Stimulated activated CD4-positive, alpha-beta T cell treated with anti-CD3 and anti-CD28 coated beads, Interleukin-12 subunit alpha, Interleukin-12 subunit beta, amount 100 ng/mL, for 4 hours (primary cell): Measurements from ENCODE around the gene BIN1.

ENCODE experiments used
- DNase-seq: peaks from one replicate; pipeline ENCODE4 v3.0.0-alpha.2; 2020

The BIN1 gene

GRCh38 chr2:127088706-127089105 is 18.2 kb downstream of the BIN1 start:
- DNase-seq = no peak

DNA sequence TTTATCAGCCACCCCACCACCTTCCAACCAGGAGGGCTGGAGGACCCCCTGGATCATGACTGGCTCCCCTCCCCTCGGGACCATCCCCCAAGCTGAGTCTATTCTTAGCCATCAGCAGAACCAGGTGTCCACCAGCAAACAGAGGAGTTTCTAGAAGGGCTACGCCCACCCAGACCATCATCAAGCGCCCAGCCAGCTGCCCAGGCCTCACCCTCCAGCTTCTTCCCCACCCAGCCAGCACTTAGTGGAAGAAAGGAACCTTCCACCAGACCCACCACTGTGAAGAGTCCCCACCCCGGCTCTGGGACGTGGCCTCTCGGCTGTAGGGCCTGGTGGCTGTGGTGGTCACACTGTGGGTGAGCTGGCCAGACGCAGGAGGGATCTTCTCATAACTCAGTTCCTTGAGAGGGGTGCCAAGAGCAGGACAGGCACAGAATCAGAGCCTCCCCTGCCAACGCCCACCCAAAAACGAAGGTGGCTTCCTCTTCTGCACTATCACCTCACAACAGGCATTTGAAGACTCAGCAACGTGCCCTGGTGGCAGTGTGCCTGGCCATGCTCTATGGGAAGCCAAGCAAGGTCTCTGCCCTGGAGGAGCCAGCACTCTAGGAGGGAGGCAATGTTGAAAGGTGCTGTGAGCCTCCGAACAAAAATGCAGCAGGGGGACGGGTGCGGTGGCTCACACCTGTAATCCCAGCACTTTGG is 19.0 kb downstream of the BIN1 start:
- DNase-seq = no peak

DNA sequence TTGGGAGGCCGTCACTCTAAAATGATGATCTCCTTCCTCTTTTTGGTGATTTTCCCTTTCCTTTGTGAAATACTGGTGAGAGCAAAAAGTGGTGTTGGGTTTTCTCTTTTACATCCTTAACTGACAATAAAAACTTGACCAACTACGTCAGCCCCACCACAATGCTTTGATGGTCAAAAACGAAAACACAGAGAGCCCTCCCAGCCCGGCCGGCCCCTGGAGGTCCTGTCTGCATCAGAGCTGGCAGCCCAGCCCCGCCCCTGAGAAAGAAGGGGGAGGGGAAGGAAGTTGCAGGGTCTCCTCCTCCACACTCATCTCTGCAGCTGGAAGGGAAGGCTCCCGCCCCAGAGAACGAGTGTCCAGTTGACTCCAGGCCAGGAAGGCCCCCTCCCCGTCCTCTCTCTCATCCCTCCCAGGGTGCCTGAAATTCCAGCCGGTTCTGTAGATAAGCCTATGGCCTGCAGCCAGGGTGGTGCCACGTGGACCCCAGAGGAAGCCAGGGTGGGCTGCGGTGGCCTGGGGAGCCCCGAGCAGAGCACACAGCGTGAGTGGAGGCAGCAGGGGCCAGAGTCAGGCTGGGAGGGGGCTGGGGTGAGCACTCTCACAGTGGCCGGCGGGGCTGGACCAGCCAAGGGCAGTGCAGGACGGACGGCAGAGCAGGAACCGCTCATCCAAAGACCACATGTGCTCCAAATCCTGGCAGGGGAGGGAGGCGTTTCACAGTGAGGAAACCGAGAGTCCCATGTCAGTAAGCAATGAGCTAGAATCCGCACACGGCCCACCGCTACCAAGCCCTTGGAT is 19.8 kb downstream of the BIN1 start:
- no peak for DNase-seq

DNA sequence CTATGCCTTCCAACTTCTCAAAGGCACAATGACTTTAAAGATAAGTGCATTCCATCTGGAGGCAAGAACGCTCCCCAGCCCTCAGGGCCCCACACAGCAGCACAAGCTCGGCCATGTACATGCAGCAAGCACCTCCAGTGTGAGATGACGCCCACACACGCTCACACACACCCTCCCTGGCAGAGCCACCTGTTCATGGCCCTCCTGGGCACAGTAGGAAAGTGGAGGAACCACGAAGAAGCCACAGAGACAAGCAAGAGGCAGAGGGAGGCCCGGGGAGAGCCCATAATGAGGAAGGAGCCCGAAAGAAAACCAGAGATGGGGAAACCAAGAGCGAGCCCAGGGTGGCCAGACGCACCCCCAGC is 21.7 kb downstream of the BIN1 start:
- DNase-seq = no peak

DNA sequence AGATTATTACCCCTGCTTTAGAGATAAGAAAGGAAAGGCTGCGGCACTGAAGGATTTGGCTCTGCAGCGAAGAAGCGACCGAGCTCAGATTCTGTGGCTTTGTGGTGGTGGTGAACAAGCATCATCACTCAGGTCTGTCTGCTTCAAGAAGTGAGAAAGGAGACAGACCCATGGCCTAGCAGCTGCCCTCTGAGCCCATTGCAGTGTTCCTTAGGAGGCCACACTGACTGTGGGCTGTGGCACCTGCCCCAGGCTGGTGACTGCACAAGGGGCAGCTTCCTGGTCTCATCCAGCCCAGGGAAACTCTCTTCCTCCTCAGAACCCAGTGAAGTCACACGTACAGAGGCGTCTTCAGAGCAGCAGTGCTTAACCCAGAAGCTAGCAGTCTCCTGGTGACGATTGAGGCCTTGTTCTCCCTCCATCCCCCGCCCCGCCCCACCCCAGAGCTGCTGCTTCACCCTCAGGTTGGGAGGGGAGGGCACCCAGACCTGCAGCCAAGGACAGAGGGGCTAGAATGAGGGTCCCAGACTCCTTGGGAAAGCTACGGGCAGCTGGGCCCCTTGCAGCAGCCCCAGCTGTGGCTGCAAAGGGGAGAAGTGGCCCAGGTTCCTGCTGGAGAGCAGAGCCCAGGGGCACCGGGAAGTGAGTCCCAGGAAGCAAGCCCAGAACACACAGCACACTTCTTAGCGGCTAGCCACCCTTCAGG is 22.2 kb downstream of the BIN1 start:
- DNase-seq = no peak

DNA sequence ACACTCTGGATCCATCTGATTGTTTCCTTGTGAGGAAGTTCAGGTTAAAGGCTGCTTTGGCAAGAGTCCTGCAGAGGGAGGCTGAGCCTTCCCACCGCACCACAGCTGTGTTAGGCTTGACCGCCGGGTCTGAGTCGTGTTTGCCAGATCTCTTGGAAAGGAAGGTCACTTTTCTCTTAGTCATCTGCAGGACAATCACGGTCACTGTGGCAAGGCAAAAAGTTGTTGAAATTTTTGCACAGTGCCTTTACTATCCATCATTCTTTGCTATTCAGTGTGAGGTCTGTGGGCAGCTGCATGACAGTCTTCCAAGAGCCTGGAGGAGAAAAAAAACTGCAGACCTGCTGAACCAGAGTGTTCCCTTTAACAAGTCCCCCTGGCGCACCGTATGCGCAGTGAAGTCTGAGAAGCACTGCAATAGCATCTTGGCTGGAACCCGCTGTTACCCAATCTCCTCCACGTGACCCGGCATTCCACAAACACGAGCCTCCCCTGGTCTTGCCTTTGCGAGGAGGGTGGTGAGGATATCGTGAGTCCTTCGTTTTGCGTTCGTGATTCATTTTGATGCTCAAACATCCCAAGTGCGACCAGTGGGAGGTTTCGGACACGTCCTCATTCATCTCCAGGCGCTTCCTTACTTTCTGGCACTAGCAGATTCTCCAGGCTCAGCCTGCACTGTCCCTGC is 23.0 kb downstream of the BIN1 start:
- DNase-seq = no peak

DNA sequence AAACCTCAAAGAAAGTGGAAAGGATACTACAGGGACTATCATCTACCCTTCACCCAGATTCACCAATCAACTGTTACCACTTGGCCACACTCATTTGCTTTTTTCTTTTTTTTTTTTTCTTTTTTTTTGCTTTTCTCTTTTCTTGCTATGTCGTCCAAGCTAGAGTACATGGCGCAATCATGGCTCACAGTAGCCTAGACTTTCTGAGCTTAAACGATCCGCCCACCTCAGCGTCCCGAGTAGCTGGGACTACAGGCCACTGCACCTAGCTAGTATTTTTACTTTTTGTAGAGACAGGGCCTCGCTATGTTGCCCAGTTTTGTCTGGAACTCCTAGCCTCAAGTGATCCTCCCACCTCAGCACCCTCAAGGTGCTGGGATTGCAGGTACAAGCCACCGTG is 24.0 kb downstream of the BIN1 start:
- no peak for DNase-seq

DNA sequence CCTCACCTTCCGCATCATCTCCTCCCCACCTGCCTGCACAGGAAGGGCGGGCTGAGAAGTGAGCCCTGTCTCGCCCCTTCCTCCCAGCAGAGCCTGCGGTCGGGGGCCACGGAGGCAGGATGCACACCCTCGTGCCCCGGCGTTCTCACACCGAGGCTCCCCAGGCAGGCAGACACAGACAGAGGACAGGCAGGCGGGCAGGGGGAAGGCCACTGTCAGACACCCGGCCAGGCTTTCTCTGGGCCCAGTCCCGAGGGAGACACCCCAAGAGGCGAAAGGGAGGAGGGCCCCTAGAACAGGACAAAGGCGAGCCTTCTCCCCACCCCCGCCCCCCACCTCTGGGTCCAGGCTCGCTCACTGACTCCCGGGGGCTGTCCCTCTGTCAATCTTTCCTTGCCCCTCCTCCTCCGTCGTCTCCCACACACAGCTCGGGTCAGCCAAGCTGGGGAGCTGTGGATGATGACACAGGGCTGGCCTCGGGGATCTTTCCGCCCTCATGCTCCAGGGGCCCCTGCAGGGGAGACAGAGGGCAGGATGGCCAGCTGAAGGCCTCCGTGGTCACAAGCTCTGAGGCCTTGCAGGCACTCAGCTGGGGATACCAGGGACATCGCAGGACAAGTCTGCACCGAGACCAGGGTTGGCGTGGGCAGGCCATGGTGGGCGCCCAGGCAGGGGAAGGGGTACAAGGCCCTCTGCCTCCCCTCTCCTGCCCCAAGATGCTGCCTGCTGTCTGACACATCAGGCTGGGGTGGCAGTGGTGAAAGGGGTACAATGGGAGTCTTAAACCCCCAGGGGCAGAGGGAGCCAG is 24.9 kb downstream of the BIN1 start:
- peak; percentile 58 for DNase-seq

DNA sequence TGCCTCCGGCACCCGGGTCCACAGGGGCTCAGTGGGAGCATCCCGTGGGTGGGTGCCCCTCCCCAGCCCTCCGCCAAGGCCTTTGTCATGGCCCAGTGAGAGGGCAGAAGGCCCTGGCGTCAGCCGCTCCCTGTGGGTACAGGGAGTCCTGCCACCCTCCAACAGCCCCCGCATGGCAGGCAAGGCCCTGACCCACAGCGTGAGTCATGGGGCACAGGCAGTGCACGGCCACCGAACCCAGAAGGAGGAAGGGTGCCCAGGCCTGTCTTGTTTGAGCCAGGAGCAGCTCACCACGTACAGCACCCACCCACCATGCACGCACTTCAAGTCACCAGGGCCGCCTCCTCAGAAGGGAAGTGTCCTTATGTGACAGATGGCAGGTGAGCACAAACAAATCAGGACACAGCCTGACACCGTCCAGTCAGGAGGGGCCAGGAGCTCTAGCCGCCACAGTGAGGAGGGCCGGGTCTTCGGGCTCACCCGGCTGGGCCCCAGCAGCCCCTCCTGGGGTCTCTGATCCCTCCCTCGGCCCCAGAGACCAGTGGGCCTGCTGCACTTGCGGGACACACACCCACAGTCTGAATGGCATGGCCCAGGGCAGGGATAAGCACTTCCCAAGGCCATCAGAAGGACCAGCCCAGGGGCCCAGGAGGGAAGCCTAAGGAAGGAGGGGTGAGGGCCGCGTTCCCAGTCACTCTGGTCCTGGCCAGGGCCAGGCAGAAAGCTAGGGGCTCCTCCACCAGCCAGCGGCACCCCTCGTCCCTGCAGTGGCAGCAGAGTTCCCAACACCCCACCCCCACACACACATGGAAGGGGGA is 25.8 kb downstream of the BIN1 start:
- DNase-seq = peak; percentile 41

DNA sequence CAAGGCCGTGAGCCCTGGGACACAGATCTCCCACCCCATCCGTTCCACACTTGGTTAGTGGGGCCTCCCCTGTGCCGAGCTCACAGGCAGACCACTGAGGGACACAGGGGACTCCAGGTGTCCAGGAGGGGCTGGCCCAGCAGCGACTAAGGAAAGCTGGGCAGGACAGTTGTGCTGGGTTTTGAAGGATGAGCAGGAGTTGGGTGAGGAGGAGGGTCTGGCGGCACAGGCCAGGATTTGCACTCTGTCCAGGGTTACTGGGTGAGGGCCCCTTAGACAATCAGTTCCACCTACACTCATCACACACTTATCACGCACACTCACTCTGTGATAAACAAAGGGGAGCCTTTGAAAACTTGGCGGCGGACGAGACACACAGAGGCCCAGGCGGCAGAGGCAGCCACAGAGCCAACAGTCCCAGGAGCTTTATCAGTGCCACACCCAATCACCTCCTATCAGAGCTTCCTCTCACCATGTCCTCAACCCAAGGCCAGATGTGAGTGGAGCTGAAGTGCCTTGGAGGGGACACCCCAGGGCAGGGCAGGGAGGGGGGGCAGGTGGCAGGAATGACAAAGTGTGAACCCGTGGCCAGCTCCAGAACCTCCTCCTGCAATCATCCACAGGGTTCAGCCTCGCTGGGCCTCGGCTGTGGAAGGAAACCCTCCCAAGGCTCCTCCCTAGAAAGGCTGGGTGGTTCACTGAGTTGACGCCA is 26.6 kb downstream of the BIN1 start:
- DNase-seq = peak; percentile 31

DNA sequence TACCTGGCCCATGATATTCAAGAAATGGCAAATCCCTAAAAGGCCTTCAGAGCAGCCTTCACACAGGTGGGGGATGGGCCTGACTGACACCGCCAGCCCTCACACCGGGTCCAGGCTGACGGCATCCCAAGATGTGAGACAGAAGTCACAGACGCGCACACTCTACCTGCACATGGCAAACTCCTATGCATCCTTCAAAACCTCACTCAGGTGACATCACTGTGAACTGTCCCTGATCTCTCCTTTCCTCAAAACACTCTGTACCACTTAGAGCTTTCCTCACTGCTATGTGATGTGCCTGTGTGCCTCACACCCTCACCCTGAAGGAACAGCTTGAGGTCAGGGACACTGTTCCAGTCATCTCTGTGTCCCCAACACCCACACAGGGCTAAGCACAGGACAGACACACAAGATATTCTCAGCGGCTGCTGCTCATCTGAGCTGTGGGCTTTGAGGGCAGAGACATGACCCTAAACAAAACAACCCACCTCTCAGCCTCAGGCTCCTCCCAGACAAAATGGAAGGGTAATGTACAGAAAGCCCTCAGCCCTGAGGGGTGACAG is 27.5 kb downstream of the BIN1 start:
- no peak for DNase-seq

- no peak for DNase-seq
These were observed 28.2 kb downstream of the BIN1 start for GRCh38 chr2:127078666-127079270.

- no peak for DNase-seq
These were observed 28.9 kb downstream of the BIN1 start for GRCh38 chr2:127078028-127078427.

GRCh38 chr2:127076924-127077323 is 30.0 kb downstream of the BIN1 start:
- DNase-seq = no peak

DNA sequence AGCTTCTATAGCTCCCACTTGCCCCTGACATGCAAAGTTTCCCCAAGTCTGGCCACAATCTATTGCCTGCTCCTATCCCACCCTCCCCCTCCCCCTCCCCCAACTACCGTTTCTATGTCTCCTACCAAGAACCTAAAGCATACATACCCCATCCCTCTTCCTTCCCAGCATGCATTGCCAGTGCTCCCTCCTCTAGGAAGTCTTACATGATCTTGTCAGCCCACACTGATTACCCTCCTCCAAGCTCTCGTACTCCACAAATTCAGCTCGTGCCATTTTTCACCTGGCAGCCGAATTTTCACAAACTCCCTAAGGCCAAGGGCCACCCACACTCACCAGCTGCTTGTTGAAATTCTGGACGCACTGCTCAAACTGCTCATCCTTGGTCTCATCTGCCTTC is 30.7 kb downstream of the BIN1 start:
- no peak for DNase-seq

GRCh38 chr2:127075821-127076220 is 31.1 kb downstream of the BIN1 start:
- DNase-seq = no peak

DNA sequence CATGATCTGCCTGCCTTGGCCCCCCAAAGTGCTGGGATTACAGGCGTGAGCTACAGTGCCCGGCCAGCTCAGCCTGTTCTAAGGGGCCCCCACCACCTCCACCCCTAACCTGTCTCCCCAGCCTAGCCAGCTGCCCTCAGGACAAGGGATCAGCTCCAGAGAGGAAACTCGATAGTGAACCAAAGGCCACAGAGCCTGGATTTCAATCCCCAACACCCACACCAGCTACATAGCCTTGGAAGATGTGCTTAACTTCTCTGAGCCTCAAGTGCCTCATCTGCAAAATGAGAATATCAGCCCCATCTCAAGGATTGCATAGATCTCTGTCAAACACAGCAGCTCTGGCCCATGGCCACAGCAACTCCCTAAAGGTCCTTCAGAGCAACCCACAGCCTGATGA is 32.0 kb downstream of the BIN1 start:
- DNase-seq = no peak

GRCh38 chr2:127074358-127074757 is 32.6 kb downstream of the BIN1 start:
- no peak for DNase-seq

GRCh38 chr2:127072970-127073369 is 34.0 kb downstream of the BIN1 start:
- no peak for DNase-seq

- DNase-seq = no peak
These were observed 34.6 kb downstream of the BIN1 start for GRCh38 chr2:127072396-127072795.
